Endothelial cell of umbilical vein (primary cell): Measurements from ENCODE around the gene CDCP2.

ENCODE experiments used
- CTCF ChIP-seq, 2 donors: IDR thresholded peaks; 1 replicate in 1 of 2; 2 replicates in 1 of 2; pipeline ENCODE4 v1.5.1; 2011; ENCODE audit warnings: low read length in 2 of 2, mild to moderate bottlenecking in 2 of 2, moderate library complexity in 2 of 2, control low read depth in 1 of 2, inconsistent platforms in 1 of 2, low read depth in 1 of 2; ENCODE audit not compliant: insufficient read depth in 1 of 2; ENCODE audit errors: extremely low read depth in 1 of 2
- EZH2 ChIP-seq: IDR thresholded peaks from 2 replicates; pipeline ENCODE4 v1.6.1; 2012; ENCODE audit warnings: borderline replicate concordance, low read depth, mild to moderate bottlenecking, moderate library complexity, low read length, inconsistent platforms; ENCODE audit not compliant: severe bottlenecking
- FOS ChIP-seq: IDR thresholded peaks from 2 replicates; pipeline ENCODE4 v1.6.1; 2011; ENCODE audit warnings: mild to moderate bottlenecking, low read length, moderate library complexity, borderline replicate concordance; ENCODE audit not compliant: insufficient read depth
- GATA2 ChIP-seq: IDR thresholded peaks from 2 replicates; pipeline ENCODE4 v1.7.0; 2011; ENCODE audit warnings: low read depth, mild to moderate bottlenecking, moderate library complexity, mixed read lengths, low read length; ENCODE audit not compliant: insufficient read length, insufficient read depth
- JUN ChIP-seq: IDR thresholded peaks from 2 replicates; pipeline ENCODE4 v1.6.1; 2011; ENCODE audit warnings: borderline replicate concordance, low read depth; ENCODE audit not compliant: insufficient read length, insufficient read depth
- MYC ChIP-seq: IDR thresholded peaks from one replicate; pipeline ENCODE4 v1.6.1; 2011; ENCODE audit warnings: mild to moderate bottlenecking, low read depth, low read length
- POLR2A ChIP-seq: IDR thresholded peaks from 2 replicates; pipeline ENCODE4 v1.6.1; 2012; ENCODE audit warnings: low read depth, mild to moderate bottlenecking, control low read depth, low read length
- POLR2AphosphoS5 ChIP-seq: IDR thresholded peaks from 2 replicates; pipeline ENCODE4 v1.6.1; 2012; ENCODE audit warnings: low read depth, mild to moderate bottlenecking, control low read depth, low read length, moderate library complexity; ENCODE audit not compliant: insufficient read depth
- TF ChIP-seq, protein P1 (sequence below): IDR thresholded peaks from 2 replicates; pipeline ENCODE4 v1.6.1; 2011; ENCODE audit not compliant: insufficient read depth, insufficient read length

GRCh38 chr1:54100500-54100899 lies 52.3 kb downstream of the CDCP2 start:
- TF ChIP-seq CTCF (IDR thresholded peaks at IDR 0.05; ENCODE audit: extremely low read depth in 1 of 2, insufficient read depth in 1 of 2, low read depth in 1 of 2, low read length in 2 of 2) (no peak), POLR2A (no peak), POLR2AphosphoS5 (no peak), EZH2 (no peak), GATA2 (no peak), JUN (no peak), MYC (no peak), FOS (no peak)
- TF ChIP-seq, protein P1, sequence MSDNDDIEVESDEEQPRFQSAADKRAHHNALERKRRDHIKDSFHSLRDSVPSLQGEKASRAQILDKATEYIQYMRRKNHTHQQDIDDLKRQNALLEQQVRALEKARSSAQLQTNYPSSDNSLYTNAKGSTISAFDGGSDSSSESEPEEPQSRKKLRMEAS, result no peak
